Neural crest cell (in vitro differentiated cells): ENCODE results near the gene ACOT8. TPM values are rescaled to one million over a fixed set of nuclear protein-coding genes. Genes with fewer than 3 reads are reported as not detected.

Experiments used
- DNase-seq: peaks from one replicate; pipeline ENCODE4 v3.0.0; 2021; ENCODE audit warnings: low read depth, mixed read lengths, low spot score
- H3K27ac Mint-ChIP-seq: one replicate; pipeline ENCODE4 v1.8.0; 2021; ENCODE audit warnings: mild to moderate bottlenecking, mixed read lengths; ENCODE audit not compliant: unreplicated experiment
- H3K27me3 Mint-ChIP-seq: 2 replicates; pipeline ENCODE4 v1.8.0; 2021; ENCODE audit warnings: low read depth, mild to moderate bottlenecking, mixed read lengths
- H3K36me3 Mint-ChIP-seq: 2 replicates; pipeline ENCODE4 v1.8.0; 2021; ENCODE audit warnings: low read depth, mild to moderate bottlenecking, mixed read lengths
- H3K4me1 Mint-ChIP-seq: 2 replicates; pipeline ENCODE4 v1.8.0; 2021; ENCODE audit warnings: mixed read lengths
- H3K4me3 Mint-ChIP-seq: one replicate; pipeline ENCODE4 v1.8.0; 2021; ENCODE audit warnings: mild to moderate bottlenecking, mixed read lengths
- H3K9me3 Mint-ChIP-seq: 2 replicates; pipeline ENCODE4 v1.8.0; 2021; ENCODE audit warnings: mixed read lengths
- CTCF ChIP-seq: fragments of 200-600 bp; sonication (generic); conservative IDR thresholded peaks from 2 replicates; pipeline ENCODE4 v1.5.0; 2021; ENCODE audit warnings: antibody characterized with exemption, mild to moderate bottlenecking
- total RNA-seq: library from RNA; stranded (reverse); gene quantifications from 2 replicates; pipeline ENCODE4 v1.2.1, GENCODE V29; 2021

Gene ACOT8
- total RNA-seq, 1 donor from 2014 or later = 14.5 TPM

DNA sequence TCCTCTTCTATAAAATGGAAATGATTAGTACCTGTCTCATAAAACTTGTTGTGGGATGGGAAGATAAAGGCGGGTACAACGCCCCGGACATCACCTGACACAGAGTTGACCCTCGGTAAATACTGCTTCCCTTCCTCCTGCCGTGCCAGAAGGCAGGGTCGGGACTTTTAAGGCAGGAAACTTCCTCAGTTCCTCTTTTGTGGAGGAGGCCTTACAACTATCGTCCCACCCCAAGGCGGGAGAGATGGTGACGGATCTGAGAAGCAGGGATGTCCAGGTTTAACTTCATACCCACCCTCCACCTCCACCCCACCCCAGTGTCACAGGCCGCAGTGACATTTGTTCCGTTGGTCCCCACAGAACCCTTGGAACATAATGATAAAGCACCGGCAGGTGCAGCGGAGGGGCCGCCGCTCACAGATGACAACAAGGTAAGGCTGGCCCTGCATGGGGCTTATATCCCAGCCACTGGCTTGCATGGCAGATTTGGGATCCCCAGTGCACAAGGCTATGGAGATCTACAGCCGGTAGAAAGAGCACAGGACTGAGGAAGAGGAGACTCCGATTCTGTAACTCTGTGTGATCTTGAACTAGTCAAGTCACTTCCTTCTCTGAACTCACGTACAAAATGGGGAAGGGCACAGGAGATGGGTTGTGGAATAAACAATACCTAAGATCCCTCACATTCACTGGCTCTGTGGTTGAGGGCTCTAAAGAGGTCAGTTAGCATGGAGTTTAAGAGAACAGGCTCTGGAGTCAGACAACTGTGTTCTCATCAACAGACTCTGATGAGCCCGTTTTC lies 64.7 kb downstream of the ACOT8 start:
- TF ChIP-seq CTCF = no peak
- peaks cover 6% of the 10 kb centered on the region for H3K36me3 Mint-ChIP-seq
- no peaks in the 10 kb centered on the region for H3K9me3 Mint-ChIP-seq
- peaks cover 8% of the 10 kb centered on the region for H3K27me3 Mint-ChIP-seq
- DNase-seq = no peak
- H3K4me3 Mint-ChIP-seq = peak overlapping the region; percentile 86
- H3K27ac Mint-ChIP-seq = peak overlapping the region; percentile 71
- peaks cover 15% of the 10 kb centered on the region for H3K4me1 Mint-ChIP-seq

Other genes with a start within 250 kb of the ACOT8 start
- not detected in 2 replicates for gene WFDC10A, start 227.7 kb downstream of the ACOT8 start, total RNA-seq
- not detected in 2 replicates for gene WFDC9, start 226.1 kb downstream of the ACOT8 start, total RNA-seq
- gene WFDC11, start 187.2 kb downstream of the ACOT8 start, total RNA-seq = not detected in 2 replicates
- gene WFDC13, start 155.4 kb downstream of the ACOT8 start, total RNA-seq = not detected in 2 replicates
- gene WFDC10B, start 152.4 kb downstream of the ACOT8 start, total RNA-seq = not detected in 2 replicates
- not detected in 2 replicates for gene SPINT4, start 135.0 kb downstream of the ACOT8 start, total RNA-seq
- not detected in 2 replicates for gene WFDC3, start 65.5 kb downstream of the ACOT8 start, total RNA-seq
- 41.9 and 44.0 TPM in 2 replicates for gene DNTTIP1, start 65.4 kb downstream of the ACOT8 start, total RNA-seq
- gene UBE2C, start 44.7 kb downstream of the ACOT8 start, total RNA-seq = 202 and 212 TPM in 2 replicates
- not detected in 2 replicates for gene TNNC2, start 30.1 kb downstream of the ACOT8 start, total RNA-seq
- gene SNX21, start 23.6 kb downstream of the ACOT8 start, total RNA-seq = 16.8 and 19.4 TPM in 2 replicates
- gene ZSWIM3, start 222 bp upstream of the ACOT8 start, total RNA-seq = 4.5 and 4.8 TPM in 2 replicates
- 16.6 and 17.0 TPM in 2 replicates for gene ZSWIM1, start 23.8 kb upstream of the ACOT8 start, total RNA-seq
- gene SPATA25, start 30.2 kb upstream of the ACOT8 start, total RNA-seq = 0.41 and 2.2 TPM in 2 replicates
- gene NEURL2, start 33.8 kb upstream of the ACOT8 start, total RNA-seq = 3.3 and 3.5 TPM in 2 replicates
- 49.7 and 55.3 TPM in 2 replicates for gene CTSA, start 33.9 kb upstream of the ACOT8 start, total RNA-seq
- 56.6 and 61.0 TPM in 2 replicates for gene PLTP, start 54.8 kb upstream of the ACOT8 start, total RNA-seq
- 36.4 and 36.5 TPM in 2 replicates for gene PCIF1, start 77.3 kb upstream of the ACOT8 start, total RNA-seq
- 24.8 and 24.9 TPM in 2 replicates for gene ZNF335, start 114.8 kb upstream of the ACOT8 start, total RNA-seq
- gene MMP9, start 151.5 kb upstream of the ACOT8 start, total RNA-seq = not detected in 2 replicates
- 9.6 and 10.0 TPM in 2 replicates for gene SLC12A5, start 171.8 kb upstream of the ACOT8 start, total RNA-seq
- 65.6 and 69.5 TPM in 2 replicates for gene NCOA5, start 232.6 kb upstream of the ACOT8 start, total RNA-seq